Retinal pigment epithelial cell (primary cell): Measurements from ENCODE around the gene WWOX.

Source experiments
- DNase-seq: peaks from one replicate; pipeline ENCODE4 v3.0.0-alpha.2; 2010; ENCODE audit warnings: low read depth
- H3K4me3 ChIP-seq: 2 replicates; pipeline ENCODE4 v1.5.1; 2011; ENCODE audit warnings: mild to moderate bottlenecking, low read length, control low read depth, moderate library complexity
- TF ChIP-seq, protein P1 (sequence below): conservative IDR thresholded peaks from 2 replicates; pipeline ENCODE4 v1.5.1; 2011; ENCODE audit warnings: low read depth, low read length, control low read depth, inconsistent platforms

WWOX gene

DNA sequence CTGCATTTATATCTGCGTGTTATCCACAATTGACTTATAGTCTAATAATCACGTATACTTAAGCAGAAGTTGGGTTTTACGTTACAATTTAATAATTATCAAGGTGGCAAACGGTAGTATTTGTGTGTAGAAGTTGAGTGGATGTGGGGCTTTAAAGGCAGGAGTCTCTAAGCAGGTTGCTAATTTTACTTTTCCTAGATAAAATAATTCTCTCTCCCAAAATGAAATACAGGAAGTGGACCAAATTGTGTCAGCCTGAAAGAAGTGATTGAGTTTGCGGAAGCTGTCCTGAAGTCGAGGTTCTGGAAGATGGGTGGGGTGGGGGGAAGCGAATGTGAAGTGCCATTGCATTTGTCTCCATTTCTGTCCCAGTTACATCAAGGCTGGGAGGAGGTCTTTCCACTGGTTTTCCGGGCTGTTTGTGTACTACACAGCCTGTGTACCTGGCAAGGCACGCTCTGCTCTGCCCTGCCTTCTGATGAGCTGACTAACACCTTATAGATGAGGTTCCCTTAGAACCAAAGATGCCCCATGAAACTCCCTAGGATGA lies 385.1 kb downstream of the WWOX start:
- no peak for DNase-seq
- TF ChIP-seq, protein P1, sequence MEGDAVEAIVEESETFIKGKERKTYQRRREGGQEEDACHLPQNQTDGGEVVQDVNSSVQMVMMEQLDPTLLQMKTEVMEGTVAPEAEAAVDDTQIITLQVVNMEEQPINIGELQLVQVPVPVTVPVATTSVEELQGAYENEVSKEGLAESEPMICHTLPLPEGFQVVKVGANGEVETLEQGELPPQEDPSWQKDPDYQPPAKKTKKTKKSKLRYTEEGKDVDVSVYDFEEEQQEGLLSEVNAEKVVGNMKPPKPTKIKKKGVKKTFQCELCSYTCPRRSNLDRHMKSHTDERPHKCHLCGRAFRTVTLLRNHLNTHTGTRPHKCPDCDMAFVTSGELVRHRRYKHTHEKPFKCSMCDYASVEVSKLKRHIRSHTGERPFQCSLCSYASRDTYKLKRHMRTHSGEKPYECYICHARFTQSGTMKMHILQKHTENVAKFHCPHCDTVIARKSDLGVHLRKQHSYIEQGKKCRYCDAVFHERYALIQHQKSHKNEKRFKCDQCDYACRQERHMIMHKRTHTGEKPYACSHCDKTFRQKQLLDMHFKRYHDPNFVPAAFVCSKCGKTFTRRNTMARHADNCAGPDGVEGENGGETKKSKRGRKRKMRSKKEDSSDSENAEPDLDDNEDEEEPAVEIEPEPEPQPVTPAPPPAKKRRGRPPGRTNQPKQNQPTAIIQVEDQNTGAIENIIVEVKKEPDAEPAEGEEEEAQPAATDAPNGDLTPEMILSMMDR = no peak

DNA sequence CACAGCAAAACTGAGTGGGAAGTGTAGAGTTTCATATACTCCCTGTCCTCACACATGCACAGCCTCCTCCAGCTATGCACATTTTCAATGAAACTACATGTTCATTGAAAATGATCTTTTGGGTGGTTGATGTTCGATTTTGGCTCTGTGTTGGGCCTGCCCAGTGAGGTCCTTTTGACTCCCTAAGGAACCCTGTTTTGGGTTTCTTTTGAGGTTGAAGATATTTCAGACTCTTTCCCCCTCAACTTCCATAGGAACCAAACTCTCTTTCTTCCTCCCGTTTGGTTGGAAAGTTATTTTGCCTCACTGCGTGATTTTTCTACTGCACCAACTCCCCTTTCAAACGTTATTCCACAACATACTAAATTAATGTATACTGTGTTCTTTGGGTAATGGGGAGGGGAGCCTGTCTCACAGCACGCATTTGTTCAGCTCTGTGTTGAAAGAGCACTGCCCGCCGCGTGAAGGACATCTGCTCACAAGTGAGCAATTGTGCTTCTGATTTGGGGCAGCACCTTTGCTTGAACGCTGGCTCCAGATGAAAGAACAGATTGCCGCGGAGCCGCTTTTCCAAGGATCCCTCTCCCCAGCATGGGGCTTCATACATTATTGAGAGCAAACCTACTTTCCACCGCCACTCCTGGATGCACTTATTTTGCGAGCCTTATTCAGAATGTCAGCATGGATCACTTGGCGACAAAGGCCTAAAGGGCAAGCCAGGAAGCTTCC lies 385.9 kb downstream of the WWOX start:
- TF ChIP-seq, protein P1 = no peak
- no peak overlapping the region for H3K4me3 ChIP-seq
- no peak for DNase-seq

More for the DNA sequence above, 385.1 kb downstream of the WWOX start:
- no peak overlapping the region for H3K4me3 ChIP-seq

DNA sequence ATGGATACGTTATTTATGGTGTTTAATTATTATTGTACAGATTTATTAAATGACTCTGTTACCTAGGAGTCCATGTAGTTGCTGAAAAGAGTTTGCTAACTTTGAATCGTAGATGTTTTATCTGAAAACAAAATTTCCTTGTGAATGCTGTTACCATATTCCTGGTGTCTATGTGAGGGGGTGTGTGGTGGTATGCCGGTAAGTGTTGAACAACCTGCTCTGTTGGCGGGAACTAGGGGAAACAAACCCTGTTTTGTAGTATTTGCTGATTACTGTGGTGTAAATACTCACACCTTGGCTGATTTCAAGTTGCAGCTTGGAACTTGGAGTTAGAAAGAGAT lies 386.4 kb downstream of the WWOX start:
- DNase-seq = no peak
- H3K4me3 ChIP-seq = no peak overlapping the region
- TF ChIP-seq, protein P1 = no peak

DNA sequence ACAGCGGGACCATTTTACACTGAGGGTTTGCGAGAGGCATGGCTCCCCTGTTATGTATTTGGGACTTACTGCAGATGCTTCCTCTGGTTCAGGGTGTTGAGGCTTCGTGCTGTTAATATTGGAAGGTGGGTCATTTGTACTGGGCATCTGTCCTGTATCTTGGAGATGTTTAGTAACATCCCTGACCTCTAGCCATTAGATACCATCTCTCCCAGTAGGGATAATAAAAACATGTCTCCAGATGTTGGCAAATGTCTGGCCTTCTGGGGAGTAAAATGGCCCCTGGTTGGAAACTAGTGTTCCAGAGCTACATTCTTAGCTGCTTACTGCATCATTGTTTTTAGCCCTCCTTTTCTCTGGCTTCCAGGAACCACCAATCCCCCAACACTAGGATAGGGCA lies 388.0 kb downstream of the WWOX start:
- no peak overlapping the region for H3K4me3 ChIP-seq
- TF ChIP-seq, protein P1 = no peak
- DNase-seq = no peak

DNA sequence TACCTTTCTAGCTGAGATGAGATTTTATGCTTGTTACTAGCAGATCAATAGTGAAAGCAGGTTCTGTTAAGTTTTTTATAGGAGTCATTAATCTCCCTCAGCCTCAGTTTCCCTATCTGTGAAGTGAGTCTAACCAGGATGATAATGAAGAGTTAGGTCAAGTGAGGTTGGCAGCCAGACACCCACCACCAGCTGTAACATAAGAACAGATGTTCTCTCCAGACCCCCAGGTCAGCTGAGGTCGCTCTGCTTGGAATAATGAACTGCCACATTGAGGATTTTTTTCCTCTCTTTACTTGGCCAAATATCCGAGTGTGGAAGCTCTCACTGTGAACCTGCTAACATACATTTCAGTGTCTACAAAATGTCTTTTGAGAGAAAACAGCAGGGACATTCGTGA lies 389.6 kb downstream of the WWOX start:
- DNase-seq = no peak
- TF ChIP-seq, protein P1 = no peak
- no peak overlapping the region for H3K4me3 ChIP-seq

DNA sequence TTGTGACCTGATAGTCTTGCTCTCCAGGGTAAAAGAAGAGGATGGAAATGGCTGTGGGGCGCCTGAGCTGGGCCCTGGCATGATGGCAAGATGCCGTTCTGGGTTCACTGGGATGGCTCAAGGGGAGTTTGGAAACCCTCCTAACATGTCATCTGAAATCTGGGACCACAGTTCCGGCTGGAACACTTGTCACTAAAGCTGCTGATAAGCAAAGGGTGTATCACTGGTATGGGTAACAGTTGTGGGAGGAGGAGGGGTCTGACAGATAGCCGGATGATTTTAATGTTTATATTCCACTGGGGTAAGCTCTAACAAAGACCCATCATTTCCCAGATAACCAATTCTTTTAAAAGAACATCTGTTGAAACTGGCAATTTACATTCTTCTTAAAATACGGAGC lies 390.2 kb downstream of the WWOX start:
- TF ChIP-seq, protein P1 = no peak
- H3K4me3 ChIP-seq = no peak overlapping the region
- DNase-seq = no peak

DNA sequence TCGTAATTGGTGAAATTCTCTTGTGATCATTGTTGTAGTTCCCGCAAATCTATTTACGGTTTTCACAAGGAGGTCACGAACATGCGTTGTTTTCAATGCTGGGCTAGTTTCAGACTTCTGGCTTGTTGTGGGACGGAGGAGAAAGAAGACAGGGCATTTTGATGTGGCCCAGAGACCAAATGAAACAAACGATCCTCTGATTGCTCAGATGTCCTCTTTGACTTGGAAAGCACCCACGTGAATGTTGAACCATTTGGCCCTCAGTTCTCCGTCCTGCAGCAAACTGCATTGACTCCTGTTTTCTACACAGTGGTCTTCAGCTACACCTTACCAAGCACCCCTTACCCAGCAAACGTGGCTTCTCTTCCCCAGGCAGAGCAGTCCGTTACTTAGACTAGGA lies 391.0 kb downstream of the WWOX start:
- DNase-seq = no peak
- H3K4me3 ChIP-seq = no peak overlapping the region
- TF ChIP-seq, protein P1 = no peak
